Measurements from ENCODE around the gene ATP6V0B. TPM values are rescaled to one million over a fixed set of nuclear protein-coding genes. Genes with fewer than 3 reads are reported as not detected.

Gene ATP6V0B
- total and polyA plus RNA-seq, 10 of the 15 experiments (the other 5 are each of a cell fraction or from before 2014, with no cell fraction given), result 65.3 to 250 (median 144) TPM

DNA sequence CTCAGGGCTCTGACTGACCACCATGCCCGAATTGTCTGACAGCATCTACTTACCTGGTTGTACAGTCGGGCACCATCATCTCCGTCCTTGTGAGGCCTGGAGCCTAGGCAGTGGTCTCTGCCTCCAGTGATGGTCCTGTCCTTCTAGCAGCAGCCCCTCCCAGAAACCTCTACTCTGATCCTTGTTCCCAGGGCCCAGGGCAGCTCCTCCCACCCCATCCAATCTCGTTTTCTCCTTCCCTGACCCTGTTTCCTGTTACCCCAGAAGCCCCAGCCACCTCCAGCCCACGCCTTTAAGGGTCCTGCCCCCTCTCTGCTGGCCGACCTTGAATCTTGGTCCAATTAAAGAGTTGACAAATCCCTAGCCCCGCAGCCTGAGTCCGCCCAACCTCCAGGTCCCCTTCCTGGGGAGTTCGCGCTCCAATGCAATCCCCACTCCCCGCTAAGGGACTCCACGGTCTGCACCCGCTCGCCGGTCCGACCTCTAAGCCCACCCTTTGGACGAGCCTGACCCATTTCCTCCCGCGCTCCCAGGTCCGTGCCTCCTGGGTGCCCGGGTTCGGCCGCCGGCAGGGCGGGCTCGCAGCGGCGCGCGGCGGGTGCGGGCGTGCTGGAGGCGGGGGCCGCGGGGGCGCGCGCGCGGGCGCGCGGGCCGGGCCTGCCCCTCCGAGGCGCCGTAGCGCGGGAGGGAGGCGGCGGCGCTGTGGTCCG is 3.9 kb downstream of the ATP6V0B start, which contains the start of gene B4GALT2:
B4GALT2 (plus strand) TSS at position 660 of the 710 bp plus-strand sequence. CDS start 1,951 bp downstream, outside the sequence.
- H3K27ac ChIP-seq (ENCODE audit: control insufficient read depth, insufficient read depth), result peak within 1 kb of the TSS; percentile 22; the same call in 1 of the 2 replicates
- peaks cover 45% of the 10 kb centered on the region for H3K79me2 ChIP-seq (ENCODE audit: control insufficient read depth, insufficient read depth, low read length)
- in situ Hi-C loops (cut with MboI) (no loop called here), intact Hi-C loops (cut with micrococcal nuclease; ENCODE audit: unreplicated experiment) (no loop called here)
- SMC1A ChIA-PET (ENCODE audit: uncharacterized antibody, unreplicated experiment), result interaction anchor here (1.3 kb wide), 1 partner anchor 14 kb away, joined by 3 read pairs; no protein-coding TSS in a partner anchor
- no peaks in the 10 kb centered on the region for H3K27me3 ChIP-seq (replicated peaks in 1 of 2; ENCODE audit: control insufficient read depth in 2 of 2, insufficient read depth in 2 of 2, low read length in 1 of 2)
- H2AFZ ChIP-seq (ENCODE audit: control insufficient read depth, low read depth, low read length), result peak within 1 kb of the TSS; percentile 58
- DNase-seq (ENCODE audit: low read depth, low spot score), result no peak
- no peak for ATAC-seq
- CTCF ChIA-PET, result interaction anchor here (1.0 to 1.4 kb wide), 3 partner anchors 11 to 43 kb away, joined by 3 to 5 read pairs (median 3); no protein-coding TSS in a partner anchor
- POLR2A ChIA-PET, result no interaction called here
- H3K9me3 ChIP-seq (replicated peaks; ENCODE audit: control insufficient read depth, insufficient read depth, low read length), result no peaks in the 10 kb centered on the region
- TF ChIP-seq EGR1 (IDR thresholded peaks at IDR 0.05; ENCODE audit: borderline replicate concordance in 1 of 2, low read depth in 2 of 2, low read length in 2 of 2) (peak in 1 of 2 experiments; percentile 45; a peak in 1 of 3 replicates), MXI1 (IDR thresholded peaks at IDR 0.05; ENCODE audit: low read depth, low read length) (no peak), BACH1 (IDR thresholded peaks at IDR 0.05; ENCODE audit: borderline replicate concordance) (0 out of 2 replicates have a peak, but pooled peaks have one; percentile 36), CHD2 (IDR thresholded peaks at IDR 0.05; ENCODE audit: borderline replicate concordance, low read depth, low read length) (0 out of 2 replicates have a peak, but pooled peaks have one; percentile 15), POLR2A (IDR thresholded peaks at IDR 0.05; ENCODE audit: low read depth, low read length) (peak; percentile 71), JUND (IDR thresholded peaks at IDR 0.05; ENCODE audit: low read depth, low read length) (no peak), STAT3 (IDR thresholded peaks at IDR 0.05; ENCODE audit: low read depth, low read length) (no peak), POLR2AphosphoS2 (IDR thresholded peaks at IDR 0.05; ENCODE audit: low read depth, low read length) (peak; percentile 28; the same call in 1 of the 2 replicates), BHLHE40 (IDR thresholded peaks at IDR 0.05; ENCODE audit: borderline replicate concordance in 1 of 2, low read depth in 2 of 2, low read length in 1 of 2) (peak in 1 of 2 experiments; percentile 18; a peak in 1 of 4 replicates), POLR2AphosphoS5 (IDR thresholded peaks at IDR 0.05; ENCODE audit: low read length) (peak; percentile 63; the same call in 1 of the 2 replicates), SUPT20H (IDR thresholded peaks at IDR 0.05; ENCODE audit: borderline replicate concordance, control insufficient read depth, low read depth, low read length) (no peak), MTA3 (IDR thresholded peaks at IDR 0.05; ENCODE audit: borderline replicate concordance, low read length) (no peak)
- TF ChIP-seq, protein P1, sequence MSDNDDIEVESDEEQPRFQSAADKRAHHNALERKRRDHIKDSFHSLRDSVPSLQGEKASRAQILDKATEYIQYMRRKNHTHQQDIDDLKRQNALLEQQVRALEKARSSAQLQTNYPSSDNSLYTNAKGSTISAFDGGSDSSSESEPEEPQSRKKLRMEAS (IDR thresholded peaks at IDR 0.05; ENCODE audit: low read depth, low read length), result peak; percentile 30; the same call in 1 of the 2 replicates
- TF ChIP-seq, protein P2, sequence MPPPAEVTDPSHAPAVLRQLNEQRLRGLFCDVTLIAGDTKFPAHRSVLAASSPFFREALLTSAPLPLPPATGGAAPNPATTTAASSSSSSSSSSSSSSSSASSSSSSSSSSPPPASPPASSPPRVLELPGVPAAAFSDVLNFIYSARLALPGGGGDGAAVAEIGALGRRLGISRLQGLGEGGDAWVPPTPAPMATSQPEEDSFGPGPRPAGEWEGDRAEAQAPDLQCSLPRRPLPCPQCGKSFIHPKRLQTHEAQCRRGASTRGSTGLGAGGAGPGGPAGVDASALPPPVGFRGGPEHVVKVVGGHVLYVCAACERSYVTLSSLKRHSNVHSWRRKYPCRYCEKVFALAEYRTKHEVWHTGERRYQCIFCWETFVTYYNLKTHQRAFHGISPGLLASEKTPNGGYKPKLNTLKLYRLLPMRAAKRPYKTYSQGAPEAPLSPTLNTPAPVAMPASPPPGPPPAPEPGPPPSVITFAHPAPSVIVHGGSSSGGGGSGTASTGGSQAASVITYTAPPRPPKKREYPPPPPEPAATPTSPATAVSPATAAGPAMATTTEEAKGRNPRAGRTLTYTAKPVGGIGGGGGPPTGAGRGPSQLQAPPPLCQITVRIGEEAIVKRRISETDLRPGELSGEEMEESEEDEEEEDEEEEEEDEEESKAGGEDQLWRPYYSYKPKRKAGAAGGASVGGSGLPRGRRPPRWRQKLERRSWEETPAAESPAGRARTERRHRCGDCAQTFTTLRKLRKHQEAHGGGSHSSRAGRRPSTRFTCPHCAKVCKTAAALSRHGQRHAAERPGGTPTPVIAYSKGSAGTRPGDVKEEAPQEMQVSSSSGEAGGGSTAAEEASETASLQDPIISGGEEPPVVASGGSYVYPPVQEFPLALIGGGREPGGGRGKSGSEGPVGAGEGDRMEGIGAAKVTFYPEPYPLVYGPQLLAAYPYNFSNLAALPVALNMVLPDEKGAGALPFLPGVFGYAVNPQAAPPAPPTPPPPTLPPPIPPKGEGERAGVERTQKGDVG (CRISPR knock-in tag; IDR thresholded peaks at IDR 0.05), result no peak
- TF ChIP-seq, protein P3, sequence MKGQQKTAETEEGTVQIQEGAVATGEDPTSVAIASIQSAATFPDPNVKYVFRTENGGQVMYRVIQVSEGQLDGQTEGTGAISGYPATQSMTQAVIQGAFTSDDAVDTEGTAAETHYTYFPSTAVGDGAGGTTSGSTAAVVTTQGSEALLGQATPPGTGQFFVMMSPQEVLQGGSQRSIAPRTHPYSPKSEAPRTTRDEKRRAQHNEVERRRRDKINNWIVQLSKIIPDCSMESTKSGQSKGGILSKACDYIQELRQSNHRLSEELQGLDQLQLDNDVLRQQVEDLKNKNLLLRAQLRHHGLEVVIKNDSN (IDR thresholded peaks at IDR 0.05; ENCODE audit: borderline replicate concordance, extremely low read length, insufficient read depth, low read depth, low read length), result no peak
- 11% methylated on average over 24 of the region's 54 CpGs for WGBS (ENCODE audit: insufficient coverage, insufficient replicate concordance, low lambda C conversion rate, missing lambda C conversion rate)
- BruUV-seq (replicated peaks), result no TSS peak
- H3K9ac ChIP-seq (ENCODE audit: control insufficient read depth, insufficient read depth, low read length), result peak within 1 kb of the TSS; percentile 72
- peaks cover 29% of the 10 kb centered on the region for H3K4me1 ChIP-seq (ENCODE audit: control insufficient read depth, insufficient read depth, low read length)
- no peaks in the 10 kb centered on the region for H4K20me1 ChIP-seq (ENCODE audit: control insufficient read depth, insufficient read depth)
- H3K4me2 ChIP-seq (ENCODE audit: control insufficient read depth, insufficient read depth), result peak within 1 kb of the TSS; percentile 96
- RAD21 ChIA-PET (ENCODE audit: unreplicated experiment), result no interaction called here
- peaks cover 0 to 7% of the 10 kb centered on the region in 2 experiments for H3K36me3 ChIP-seq (ENCODE audit: control insufficient read depth in 2 of 2, insufficient read depth in 2 of 2, low read length in 1 of 2)
- FAIRE-seq, result no peak
- H3K4me3 ChIP-seq, result peak within 1 kb of the TSS; percentile 74

Data from GM12878 (cell line).